Gastrocnemius medialis (tissue), 4 donors: ENCODE data around the gene LPAR3.

Experiments
- POLR2A ChIP-seq, 2 donors: fragments of 450-650 bp; IDR thresholded peaks; one replicate each; pipeline ENCODE4 v1.6.1; 2017; ENCODE audit warnings: antibody characterized with exemption in 2 of 2, mild to moderate bottlenecking in 2 of 2, moderate library complexity in 2 of 2
- TF ChIP-seq, protein P1 (sequence below), 5 experiments: fragments of 450-650 bp in 3 of 5; fragments of 200-600 bp in 2 of 5; sonication (generic) in 2 of 5; IDR thresholded peaks in 4 of 5; conservative IDR thresholded peaks in 1 of 5; 1 replicate in 4 of 5; 2 replicates in 1 of 5; pipeline ENCODE4 v1.5.1; 2016 to 2019; ENCODE audit warnings: antibody characterized with exemption in 5 of 5, mild to moderate bottlenecking in 3 of 5, moderate library complexity in 3 of 5

DNA sequence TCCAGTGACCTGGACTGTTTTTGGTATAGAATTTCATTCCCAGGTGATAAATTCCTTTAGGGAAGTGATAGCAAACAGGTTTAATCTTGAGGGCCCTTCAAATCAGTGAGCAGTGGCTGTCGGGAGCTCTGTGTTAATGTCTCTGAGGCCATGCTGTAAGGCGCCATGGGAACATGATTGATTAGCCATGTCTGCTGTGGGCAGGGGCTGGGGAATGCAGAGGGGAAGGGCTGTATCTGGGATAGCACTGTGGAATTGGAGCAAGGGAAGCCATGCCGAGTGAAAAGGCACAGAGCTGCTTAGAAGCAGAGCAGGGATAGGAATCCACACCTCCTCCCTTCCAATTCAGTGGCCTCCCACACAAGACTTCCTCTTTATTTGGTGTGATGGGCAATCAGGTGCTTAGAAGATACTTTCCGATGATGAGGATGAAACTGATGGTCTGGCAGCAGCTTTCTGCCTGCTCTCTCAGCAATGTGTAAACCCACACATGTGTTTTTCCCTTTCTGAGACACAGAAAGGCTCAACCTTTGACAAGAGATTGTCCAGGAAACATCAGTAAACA is 119.0 kb downstream of the LPAR3 start:
- TF ChIP-seq, protein P1, sequence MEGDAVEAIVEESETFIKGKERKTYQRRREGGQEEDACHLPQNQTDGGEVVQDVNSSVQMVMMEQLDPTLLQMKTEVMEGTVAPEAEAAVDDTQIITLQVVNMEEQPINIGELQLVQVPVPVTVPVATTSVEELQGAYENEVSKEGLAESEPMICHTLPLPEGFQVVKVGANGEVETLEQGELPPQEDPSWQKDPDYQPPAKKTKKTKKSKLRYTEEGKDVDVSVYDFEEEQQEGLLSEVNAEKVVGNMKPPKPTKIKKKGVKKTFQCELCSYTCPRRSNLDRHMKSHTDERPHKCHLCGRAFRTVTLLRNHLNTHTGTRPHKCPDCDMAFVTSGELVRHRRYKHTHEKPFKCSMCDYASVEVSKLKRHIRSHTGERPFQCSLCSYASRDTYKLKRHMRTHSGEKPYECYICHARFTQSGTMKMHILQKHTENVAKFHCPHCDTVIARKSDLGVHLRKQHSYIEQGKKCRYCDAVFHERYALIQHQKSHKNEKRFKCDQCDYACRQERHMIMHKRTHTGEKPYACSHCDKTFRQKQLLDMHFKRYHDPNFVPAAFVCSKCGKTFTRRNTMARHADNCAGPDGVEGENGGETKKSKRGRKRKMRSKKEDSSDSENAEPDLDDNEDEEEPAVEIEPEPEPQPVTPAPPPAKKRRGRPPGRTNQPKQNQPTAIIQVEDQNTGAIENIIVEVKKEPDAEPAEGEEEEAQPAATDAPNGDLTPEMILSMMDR (IDR thresholded peaks at IDR 0.05 in 4 of 5, conservative IDR thresholded peaks at IDR 0.05 in 1 of 5), result no peak
- TF ChIP-seq POLR2A (IDR thresholded peaks at IDR 0.05), result no peak
